Nephron progenitor cell (in vitro differentiated cells): ENCODE results near the gene HSD17B3.
A peak's percentile ranks its signal among the peaks of the same experiment; 100 is the strongest.
"Not testable (repeated sequence)": the region's sequence is repeated elsewhere in the genome, so short reads cannot be mapped to it uniquely, and the experiment has no call there.

ENCODE experiments used
- DNase-seq: peaks from one replicate; pipeline ENCODE4 v3.0.0; 2021
- H3K27ac Mint-ChIP-seq: 2 replicates; pipeline ENCODE4 v1.8.0; 2021; ENCODE audit warnings: mild to moderate bottlenecking, moderate library complexity, mixed read lengths
- H3K27me3 Mint-ChIP-seq: 2 replicates; pipeline ENCODE4 v1.8.0; 2021; ENCODE audit warnings: mild to moderate bottlenecking, low read depth, mixed read lengths; ENCODE audit not compliant: poor library complexity
- H3K36me3 Mint-ChIP-seq: 2 replicates; pipeline ENCODE4 v1.8.0; 2021; ENCODE audit warnings: low read depth, mixed read lengths
- H3K4me1 Mint-ChIP-seq: 2 replicates; pipeline ENCODE4 v1.8.0; 2021; ENCODE audit warnings: mixed read lengths
- H3K4me3 Mint-ChIP-seq: 2 replicates; pipeline ENCODE4 v1.8.0; 2021; ENCODE audit warnings: mild to moderate bottlenecking, moderate library complexity, mixed read lengths
- H3K9me3 Mint-ChIP-seq: 2 replicates; pipeline ENCODE4 v1.8.0; 2021; ENCODE audit warnings: mild to moderate bottlenecking, moderate library complexity, mixed read lengths
- TF ChIP-seq, protein P1 (sequence below): fragments of 200-600 bp; sonication (generic); IDR thresholded peaks from 2 replicates; pipeline ENCODE4 v1.5.0; 2021; ENCODE audit warnings: antibody characterized with exemption

The HSD17B3 gene

DNA sequence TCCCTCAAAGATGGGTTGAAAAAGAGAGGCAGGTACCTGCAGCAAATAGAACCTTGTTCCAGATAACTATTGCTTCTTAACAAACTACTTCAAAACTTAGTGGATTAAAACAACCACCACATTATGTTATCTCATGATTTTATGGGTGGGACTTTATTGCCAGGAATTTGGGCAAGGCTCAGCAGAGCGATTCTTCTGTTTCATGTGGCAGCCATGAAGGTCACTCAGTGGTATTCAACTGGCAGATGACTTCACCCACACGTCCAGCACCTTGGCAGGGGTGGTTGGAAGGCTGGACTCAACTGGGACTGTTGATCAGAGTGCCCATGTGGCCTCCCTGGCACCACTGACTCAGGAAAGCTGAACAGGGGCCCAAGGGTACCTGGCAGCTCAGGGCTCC is 112.0 kb downstream of the HSD17B3 start:
- Mint-ChIP-seq H3K27ac (no peak overlapping the region), H3K36me3 (peaks cover 28% of the 10 kb centered on the region), H3K4me3 (no peak overlapping the region), H3K9me3 (peaks cover 67% of the 10 kb centered on the region), H3K4me1 (peaks cover 37% of the 10 kb centered on the region), H3K27me3 (peaks cover 25% of the 10 kb centered on the region)
- TF ChIP-seq, protein P1, sequence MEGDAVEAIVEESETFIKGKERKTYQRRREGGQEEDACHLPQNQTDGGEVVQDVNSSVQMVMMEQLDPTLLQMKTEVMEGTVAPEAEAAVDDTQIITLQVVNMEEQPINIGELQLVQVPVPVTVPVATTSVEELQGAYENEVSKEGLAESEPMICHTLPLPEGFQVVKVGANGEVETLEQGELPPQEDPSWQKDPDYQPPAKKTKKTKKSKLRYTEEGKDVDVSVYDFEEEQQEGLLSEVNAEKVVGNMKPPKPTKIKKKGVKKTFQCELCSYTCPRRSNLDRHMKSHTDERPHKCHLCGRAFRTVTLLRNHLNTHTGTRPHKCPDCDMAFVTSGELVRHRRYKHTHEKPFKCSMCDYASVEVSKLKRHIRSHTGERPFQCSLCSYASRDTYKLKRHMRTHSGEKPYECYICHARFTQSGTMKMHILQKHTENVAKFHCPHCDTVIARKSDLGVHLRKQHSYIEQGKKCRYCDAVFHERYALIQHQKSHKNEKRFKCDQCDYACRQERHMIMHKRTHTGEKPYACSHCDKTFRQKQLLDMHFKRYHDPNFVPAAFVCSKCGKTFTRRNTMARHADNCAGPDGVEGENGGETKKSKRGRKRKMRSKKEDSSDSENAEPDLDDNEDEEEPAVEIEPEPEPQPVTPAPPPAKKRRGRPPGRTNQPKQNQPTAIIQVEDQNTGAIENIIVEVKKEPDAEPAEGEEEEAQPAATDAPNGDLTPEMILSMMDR: no peak
- no peak for DNase-seq

DNA sequence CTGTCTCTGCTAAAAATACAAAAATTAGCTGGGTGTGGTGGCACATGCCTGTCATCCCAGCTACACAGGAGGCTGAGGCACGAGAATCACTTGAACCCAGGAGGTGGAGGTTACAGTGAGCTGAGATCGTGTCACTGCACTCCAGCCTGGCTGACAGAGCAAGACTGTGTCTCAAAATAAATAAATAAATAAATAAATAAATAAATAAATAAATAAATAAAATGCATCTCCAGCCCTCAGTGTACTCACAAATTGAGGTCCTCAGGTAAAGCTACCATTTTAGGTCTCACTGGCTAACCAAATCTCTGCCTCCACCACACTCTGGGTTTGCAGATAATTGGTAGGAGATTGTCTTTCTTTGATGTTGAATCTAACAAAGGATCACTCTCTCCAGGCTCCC is 112.4 kb downstream of the HSD17B3 start:
- DNase-seq, H3K27ac Mint-ChIP-seq, H3K4me3 Mint-ChIP-seq: not testable (repeated sequence)
- H3K4me1 Mint-ChIP-seq: peaks cover 37% of the 10 kb centered on the region
- H3K36me3 Mint-ChIP-seq: peaks cover 28% of the 10 kb centered on the region
- peaks cover 30% of the 10 kb centered on the region for H3K27me3 Mint-ChIP-seq
- peaks cover 70% of the 10 kb centered on the region for H3K9me3 Mint-ChIP-seq

DNA sequence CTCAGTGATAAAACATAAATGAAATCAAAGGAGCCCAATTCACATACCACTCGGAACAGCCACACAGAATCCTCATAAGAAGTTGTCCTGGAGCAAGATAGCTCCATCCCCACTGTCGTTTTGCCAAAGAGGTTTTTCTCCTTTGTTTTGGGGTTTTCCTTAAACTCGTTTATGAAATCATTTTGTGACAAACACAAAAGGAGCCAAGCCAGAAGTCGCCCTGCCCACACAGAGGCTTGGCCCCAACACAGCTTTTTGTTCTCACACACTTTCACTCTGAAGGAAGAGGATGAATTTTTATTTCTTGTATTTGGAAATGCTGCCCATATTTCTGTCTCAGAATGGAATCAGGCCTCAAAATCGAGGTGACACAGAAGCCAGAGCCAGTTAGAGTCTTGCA is 113.4 kb downstream of the HSD17B3 start:
- TF ChIP-seq, protein P1: no peak
- peaks cover 42% of the 10 kb centered on the region for H3K4me1 Mint-ChIP-seq
- peaks cover 28% of the 10 kb centered on the region for H3K36me3 Mint-ChIP-seq
- peaks cover 66% of the 10 kb centered on the region for H3K9me3 Mint-ChIP-seq
- no peak overlapping the region for H3K4me3 Mint-ChIP-seq
- peaks cover 31% of the 10 kb centered on the region for H3K27me3 Mint-ChIP-seq
- no peak overlapping the region for H3K27ac Mint-ChIP-seq
- DNase-seq: no peak

DNA sequence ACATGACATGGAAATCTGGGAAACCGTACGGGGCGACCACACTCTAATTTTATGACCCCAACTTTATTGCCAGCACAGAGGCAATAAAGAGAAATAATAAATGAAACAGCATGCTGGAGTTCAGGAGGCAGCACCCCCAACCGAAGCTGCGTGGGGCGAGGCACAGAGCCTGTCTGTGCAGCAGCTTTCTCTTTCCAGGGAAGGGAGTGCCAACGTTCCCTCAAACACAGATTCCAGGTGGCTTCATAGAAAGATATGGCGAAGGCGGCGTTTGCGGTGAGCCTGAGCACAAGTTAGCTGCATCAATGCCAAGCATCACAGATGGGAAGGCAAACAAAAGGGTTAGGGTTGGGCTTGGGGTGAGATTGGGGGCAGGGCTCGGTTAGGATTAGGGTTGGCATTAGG is 114.8 kb downstream of the HSD17B3 start:
- peak; percentile 17 for DNase-seq
- TF ChIP-seq, protein P1: no peak
- peaks cover 43% of the 10 kb centered on the region for H3K27me3 Mint-ChIP-seq
- peak overlapping the region; percentile 63 for H3K4me3 Mint-ChIP-seq
- H3K36me3 Mint-ChIP-seq: peaks cover 18% of the 10 kb centered on the region
- H3K4me1 Mint-ChIP-seq: peaks cover 37% of the 10 kb centered on the region
- peaks cover 54% of the 10 kb centered on the region for H3K9me3 Mint-ChIP-seq
- no peak overlapping the region for H3K27ac Mint-ChIP-seq

DNA sequence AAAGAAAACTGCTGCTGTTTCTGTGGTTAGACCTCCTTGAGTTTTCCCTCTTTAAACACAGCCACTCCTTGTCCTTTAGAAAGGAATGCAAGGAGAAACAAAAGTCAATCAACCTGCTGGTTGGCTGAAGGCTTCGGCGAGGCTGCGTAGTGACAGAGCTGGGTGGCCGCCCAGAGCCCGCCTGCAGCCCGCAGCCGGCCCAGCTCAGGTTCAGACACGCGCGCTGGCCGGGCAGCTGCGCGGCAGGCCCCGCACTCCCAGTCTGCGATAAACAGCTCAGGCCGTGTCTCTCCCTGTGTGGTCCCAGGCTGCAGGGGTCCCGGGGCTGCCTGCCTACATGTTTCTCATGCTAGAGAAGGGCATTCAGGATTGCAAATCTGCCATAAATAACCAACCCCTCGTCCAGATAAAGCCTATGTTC is 115.4 kb downstream of the HSD17B3 start:
- H3K27ac Mint-ChIP-seq: no peak overlapping the region
- H3K4me3 Mint-ChIP-seq: peak overlapping the region; percentile 63
- peaks cover 37% of the 10 kb centered on the region for H3K4me1 Mint-ChIP-seq
- peaks cover 45% of the 10 kb centered on the region for H3K27me3 Mint-ChIP-seq
- DNase-seq: peak; percentile 73
- TF ChIP-seq, protein P1: no peak
- H3K9me3 Mint-ChIP-seq: peaks cover 49% of the 10 kb centered on the region
- peaks cover 13% of the 10 kb centered on the region for H3K36me3 Mint-ChIP-seq

DNA sequence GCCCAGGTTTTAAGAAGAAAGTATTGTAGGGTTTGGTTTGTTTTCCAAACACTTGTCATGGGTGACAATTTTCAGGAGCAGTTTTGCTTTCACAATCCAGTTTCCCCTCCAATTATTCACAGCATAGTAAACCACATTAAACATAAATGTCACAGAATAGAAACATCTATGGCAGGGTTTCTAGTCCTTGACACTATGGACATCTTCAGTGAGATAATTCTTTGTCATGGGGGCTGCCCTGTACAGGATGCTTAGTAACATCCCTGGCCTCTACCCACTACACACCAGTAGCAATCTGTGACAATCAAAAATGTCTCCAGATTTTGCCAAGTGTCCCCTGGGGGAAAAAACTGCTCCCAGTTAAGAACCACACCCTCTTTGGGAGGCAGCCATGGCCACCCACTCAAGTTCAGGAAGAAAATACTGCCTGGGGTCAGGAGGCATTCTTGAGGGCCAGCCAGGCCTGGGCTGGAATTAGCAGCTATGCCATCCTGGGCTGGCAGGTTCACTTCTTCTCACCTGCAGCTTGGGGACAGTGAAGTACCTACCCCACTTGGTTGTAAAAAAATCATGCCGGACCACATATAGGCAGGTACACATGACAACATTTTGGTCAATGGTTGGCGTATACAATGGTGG is 116.3 kb downstream of the HSD17B3 start:
- TF ChIP-seq, protein P1: no peak
- peaks cover 39% of the 10 kb centered on the region for H3K9me3 Mint-ChIP-seq
- peaks cover 45% of the 10 kb centered on the region for H3K27me3 Mint-ChIP-seq
- peaks cover 37% of the 10 kb centered on the region for H3K4me1 Mint-ChIP-seq
- no peak overlapping the region for H3K27ac Mint-ChIP-seq
- peaks cover 3% of the 10 kb centered on the region for H3K36me3 Mint-ChIP-seq
- DNase-seq: no peak
- H3K4me3 Mint-ChIP-seq: no peak overlapping the region
